GM21723 (cell line): Measurements from ENCODE around the gene LMF2.
A peak's percentile ranks its signal among the peaks of the same experiment; 100 is the strongest.
"Not testable (repeated sequence)": the region's sequence is repeated elsewhere in the genome, so short reads cannot be mapped to it uniquely, and the experiment has no call there.

Experiments used
- ATAC-seq: cut with Tn5 transposase; IDR thresholded peaks from one replicate; pipeline ENCODE4 v1.9.1; 2021; ENCODE audit warnings: mild to moderate bottlenecking, moderate library complexity; ENCODE audit not compliant: unreplicated experiment

Gene LMF2, protein sequence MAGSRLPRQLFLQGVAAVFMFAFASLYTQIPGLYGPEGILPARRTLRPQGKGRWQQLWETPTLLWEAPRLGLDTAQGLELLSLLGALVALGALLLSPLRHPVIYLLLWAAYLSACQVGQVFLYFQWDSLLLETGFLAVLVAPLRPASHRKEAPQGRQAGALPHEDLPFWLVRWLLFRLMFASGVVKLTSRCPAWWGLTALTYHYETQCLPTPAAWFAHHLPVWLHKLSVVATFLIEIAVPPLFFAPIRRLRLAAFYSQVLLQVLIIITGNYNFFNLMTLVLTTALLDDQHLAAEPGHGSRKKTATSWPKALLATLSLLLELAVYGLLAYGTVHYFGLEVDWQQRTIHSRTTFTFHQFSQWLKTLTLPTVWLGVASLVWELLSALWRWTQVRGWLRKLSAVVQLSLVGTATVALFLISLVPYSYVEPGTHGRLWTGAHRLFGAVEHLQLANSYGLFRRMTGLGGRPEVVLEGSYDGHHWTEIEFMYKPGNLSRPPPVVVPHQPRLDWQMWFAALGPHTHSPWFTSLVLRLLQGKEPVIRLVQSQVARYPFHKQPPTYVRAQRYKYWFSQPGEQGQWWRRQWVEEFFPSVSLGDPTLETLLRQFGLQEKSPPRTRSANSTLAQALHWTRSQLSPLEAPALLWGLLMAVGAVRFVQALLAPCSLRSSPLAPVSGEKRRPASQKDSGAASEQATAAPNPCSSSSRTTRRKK

DNA sequence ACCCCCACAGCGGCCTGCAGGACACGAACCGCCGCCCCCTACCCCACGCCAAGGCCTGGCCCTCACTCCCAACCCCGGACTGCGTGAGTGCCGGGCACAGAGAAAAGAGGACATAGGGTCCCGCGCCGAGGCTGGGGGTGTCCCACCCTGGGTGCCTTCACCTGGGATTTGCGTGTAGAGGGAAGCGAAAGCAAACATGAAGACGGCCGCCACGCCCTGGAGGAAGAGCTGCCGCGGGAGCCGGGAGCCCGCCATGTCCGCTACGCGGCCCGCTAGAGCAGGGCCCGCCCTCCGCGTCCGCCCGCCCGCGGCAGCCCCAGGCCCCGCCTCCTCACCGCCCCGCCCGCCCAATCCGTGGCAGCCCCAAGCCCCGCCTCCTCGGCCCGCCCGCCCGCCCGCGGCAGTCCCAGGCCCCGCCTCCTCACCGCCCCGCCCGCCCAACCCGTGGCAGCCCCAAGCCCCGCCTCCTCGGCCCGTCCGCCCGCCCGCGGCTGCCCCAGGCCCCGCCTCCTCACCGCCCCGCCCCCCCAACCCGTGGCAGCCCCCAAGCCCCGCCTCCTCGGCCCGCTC lies at the start of gene LMF2:
Gene LMF2 (minus strand): TSS at position 282 of the 570 bp plus-strand sequence. CDS start 27 bp downstream, at position 255.
- ATAC-seq, result peak; percentile 43

DNA sequence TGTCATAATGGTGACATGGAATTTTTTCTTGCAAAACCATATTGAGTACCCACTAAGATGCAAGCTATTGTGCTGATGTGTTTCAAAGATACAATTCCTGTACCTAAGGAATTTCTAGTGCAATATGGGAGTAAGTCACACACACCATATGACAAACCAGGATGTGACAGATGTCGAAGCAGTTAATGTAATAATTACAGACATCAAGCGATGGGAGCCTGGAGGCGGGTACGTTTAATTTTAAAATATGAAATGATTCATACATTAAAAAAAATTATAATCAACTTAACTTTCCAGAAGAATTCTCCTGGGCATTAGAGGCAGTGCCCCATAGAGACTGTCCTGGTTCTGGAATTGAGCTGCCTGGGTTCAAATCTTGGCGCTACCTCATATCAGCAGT lies 49.2 kb upstream of the LMF2 start:
- no peak for ATAC-seq

DNA sequence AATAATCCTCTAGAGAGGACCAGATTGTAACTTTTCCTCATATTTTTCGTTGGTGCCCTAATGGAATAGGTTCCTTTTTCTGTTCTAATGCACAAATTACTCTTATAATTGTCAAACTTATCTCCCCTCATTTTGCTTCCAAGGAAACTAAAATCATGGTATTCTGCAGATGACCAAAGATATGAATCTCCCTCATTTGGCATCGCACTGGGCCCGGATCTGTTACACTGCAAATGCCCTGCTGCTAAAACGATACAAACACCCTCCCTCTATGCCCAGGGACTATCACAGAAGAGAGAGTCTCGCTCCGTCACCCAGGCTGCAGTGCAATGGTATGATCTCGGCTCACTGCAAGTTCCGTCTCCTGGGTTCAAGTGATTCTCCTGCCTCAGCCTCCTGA lies 45.8 kb upstream of the LMF2 start:
- no peak for ATAC-seq

DNA sequence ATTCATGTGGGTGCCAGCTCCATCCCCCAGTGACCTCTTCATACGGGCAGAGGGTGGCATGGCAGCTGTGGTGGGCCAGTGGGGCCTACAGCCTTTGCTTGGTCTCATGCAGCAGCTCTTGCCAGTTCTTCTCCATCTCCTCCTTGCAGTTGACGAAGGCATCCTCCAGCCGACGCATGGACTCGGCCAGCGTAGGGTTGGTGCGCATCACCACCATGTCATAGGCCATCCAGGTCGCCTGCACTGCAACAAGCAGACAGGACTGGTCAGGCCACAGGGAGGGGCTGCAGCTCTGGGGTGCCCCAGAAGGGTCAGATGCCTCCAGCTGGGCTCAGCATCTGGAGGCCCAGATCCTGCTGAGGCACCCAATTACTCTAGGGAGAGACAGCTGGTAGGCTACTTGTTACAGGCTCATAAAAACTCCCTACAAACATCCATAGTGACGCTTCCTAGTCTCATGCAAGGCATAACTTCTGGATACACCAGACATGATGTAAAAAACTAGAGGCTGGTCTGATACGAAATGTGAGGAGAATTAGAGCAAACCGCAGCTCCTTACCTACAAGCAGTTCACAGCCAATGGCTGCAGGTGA lies 43.8 kb upstream of the LMF2 start:
- ATAC-seq, result no peak

DNA sequence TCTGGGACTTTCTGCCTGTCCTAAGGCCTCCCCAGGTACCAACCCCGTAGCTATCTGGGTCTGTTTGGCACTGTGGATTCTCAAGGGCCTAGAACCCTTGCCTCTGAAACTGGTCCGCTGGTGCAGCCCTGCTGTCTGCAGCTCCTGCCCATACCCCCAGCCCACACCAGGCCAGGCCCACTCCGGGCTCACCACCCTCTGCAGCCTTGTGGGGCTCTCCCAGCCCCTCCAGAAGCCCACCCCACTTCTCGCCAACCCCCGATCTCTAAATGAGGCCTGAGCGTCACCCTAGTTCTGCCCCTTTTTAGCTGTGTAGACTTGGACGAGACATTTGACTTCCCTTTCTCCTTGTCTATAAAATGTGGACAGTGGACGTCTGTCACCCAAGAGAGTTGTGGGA lies 42.9 kb upstream of the LMF2 start:
- no peak for ATAC-seq

DNA sequence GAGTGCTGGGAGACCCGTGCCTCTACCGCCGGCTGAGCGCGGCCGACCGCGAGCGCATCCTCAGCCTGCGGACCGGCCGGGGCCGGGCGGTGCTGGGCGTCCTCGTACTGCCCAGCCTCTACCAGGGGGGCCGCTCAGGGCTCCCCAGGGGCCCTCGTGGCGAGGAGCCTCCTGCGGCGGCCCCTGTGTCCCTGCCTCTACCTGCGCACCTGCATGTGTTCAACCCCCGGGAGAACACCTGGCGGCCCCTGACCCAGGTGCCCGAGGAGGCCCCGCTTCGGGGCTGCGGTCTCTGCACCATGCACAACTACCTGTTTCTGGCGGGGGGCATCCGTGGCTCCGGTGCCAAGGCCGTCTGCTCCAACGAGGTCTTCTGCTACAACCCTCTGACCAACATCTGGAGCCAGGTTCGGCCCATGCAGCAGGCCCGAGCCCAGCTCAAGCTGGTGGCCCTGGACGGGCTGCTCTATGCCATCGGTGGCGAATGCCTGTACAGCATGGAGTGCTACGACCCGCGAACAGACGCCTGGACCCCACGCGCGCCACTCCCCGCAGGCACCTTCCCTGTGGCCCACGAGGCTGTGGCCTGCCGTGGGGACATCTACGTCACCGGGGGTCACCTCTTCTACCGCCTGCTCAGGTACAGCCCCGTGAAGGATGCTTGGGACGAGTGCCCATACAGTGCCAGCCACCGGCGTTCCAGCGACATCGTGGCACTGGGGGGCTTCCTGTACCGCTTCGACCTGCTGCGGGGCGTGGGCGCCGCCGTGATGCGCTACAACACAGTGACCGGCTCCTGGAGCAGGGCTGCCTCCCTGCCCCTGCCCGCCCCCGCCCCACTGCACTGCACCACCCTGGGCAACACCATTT lies 41.7 kb upstream of the LMF2 start:
- ATAC-seq, result no peak

DNA sequence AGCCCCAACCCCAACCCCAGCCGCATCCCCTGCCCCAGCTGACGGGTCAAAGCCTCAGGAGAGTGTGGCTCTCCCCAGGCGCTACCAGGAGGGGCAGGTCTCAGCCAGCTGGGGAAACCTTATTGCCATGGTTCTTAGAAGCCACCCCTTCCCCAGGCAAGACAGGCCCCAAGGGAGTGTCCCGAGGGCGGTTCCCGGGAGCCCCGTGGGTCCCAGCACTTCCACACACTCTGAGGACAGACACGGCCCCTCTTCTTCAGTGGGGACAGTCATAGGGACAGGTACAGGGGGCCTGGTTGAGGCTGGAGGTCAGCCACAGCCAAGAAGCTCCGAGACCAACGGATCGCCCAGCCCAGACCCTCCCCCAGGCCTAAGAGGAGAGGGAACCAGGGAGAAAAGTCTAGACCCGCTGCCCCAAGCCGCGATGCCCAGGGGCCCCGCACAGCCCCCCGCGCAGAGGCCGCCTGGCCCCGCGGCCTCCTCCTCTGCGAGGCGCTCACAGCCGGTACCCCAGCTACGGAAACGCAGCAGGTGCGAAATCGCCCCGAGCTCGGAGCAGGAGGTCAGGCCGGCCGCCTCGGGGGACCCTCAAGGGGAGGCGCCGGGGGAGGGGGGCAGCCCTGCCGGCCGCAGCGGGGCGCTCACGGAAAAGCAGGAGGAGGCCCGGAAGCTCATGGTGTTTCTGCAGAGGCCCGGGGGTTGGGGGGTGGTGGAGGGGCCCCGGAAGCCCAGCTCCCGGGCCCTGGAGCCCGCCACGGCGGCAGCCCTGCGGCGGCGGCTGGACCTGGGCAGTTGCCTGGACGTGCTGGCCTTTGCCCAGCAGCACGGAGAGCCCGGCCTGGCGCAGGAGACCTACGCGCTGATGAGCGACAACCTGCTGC lies 40.8 kb upstream of the LMF2 start:
- ATAC-seq, result no peak

DNA sequence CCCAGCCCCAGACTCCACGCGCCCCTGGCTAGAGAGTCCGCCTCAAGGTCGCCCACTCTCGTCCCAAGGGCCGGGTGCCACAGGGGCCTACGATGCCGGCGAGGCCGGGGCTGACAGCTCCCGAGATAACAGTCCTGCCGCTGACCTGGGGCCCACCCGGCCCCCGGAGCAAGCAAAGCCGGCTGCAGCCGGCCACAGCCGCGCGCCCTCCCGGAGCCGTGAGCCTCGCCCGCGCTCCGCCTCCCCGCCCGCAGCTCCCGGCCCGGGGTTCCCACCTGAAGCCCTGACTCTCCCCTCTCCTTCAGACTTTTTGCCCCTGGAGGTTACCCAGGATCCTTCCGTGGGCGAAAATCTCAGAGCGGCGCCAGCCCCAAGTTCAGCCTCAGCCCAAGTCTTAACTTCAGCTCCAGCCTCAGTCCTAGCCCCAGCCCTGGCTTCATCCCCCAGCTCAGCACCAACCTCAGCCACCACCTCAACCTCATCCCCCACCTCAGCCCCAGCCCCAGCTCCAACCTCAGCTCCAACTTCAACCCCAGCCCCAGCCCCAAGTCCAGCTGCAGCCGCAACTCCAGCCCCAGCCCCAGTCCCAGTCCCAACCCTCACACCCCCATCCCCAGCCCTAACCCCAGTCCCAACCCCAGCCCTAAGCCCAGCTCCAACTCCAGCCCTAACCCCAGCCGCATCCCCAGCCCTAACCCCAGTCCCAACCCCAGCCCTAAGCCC lies 39.9 kb upstream of the LMF2 start:
- ATAC-seq, result no peak

DNA sequence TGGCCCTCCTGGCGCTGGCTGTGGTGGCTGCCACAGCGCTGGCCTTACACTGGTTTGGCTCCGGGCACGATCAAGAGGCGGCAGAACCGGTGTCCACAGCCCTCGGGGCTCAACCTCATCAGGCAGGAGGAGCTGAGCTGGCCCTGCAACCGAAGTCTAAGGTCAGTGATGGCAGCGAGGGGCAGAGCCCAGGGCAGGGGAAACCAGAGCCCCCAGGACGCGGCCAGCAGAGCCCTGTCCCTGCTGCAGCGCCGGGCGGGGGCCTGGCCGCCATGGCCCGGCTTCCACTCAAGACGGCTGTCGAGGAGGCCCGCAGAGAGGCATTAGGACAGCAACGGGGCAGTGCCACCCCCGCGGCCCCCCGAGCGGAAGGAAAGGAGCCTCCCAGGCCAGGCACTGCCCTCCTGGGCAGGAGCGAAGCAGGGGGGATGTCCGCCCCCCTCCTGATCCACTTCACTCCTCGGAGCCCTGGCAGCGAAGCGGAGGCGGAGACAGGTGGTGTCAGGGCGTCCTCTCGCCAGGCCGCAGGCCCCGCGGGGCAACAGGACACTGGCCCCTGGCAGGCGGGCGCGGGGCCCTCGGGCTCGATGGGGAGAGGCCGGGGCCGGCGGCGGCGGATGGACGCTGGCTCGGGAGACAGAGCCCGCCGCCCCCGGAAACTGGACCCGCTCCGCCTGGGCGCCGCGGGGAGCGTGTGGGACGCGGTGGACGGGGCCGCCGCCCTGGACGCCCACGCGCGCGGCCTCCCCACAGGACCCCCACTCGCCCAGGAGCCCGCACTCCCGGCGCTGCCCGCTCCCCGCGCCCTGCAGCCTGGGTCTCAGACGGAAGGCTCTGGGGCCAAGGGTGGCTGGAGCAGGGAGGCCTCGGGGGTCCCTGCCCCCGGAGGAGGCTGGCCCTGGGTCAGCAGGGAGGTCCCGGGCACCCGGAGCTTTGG lies 39.1 kb upstream of the LMF2 start:
- ATAC-seq, result no peak

DNA sequence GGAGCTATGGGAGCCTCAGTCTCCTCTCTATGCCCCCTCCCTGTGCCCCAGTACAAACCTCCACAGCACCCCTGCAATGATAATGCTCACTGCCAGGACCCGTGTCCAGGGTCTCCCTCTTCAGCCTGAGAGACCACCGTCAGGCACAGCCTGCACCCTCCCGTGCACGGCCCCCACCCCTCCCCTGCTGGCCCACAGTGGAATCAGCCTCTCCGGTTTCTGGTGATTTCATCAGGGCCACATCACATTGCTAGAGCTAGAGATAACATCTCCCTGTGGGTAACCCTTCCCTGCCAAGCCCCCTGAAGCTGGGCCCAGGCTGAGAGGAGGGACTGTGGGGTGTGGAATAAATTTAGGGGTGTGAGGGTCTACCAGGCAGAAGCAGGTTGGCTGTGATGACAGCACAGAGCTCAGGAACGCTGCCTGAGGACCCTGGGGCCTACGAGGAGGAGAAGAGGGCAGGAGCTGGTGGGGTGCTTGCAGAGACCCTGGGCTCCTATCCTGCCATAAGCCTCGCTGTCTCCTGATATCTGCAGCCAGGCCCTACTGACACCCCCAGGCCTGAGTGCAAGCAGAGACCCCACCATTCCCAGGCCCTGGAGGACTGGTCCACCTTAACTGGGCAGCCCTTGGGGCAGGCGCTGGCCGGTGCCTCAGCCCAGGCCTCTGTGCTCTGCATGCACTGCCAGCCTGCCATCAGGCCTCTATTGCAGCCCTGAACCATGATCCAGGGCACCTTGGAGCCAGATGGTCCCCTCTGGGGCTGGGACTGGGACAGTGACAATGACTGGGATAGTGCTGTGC lies 38.2 kb upstream of the LMF2 start, which contains the start of gene KLHDC7B:
Gene KLHDC7B (plus strand): TSS at position 378 of the 804 bp plus-strand sequence. CDS start 345 bp downstream, at position 723.
- no peak for ATAC-seq

DNA sequence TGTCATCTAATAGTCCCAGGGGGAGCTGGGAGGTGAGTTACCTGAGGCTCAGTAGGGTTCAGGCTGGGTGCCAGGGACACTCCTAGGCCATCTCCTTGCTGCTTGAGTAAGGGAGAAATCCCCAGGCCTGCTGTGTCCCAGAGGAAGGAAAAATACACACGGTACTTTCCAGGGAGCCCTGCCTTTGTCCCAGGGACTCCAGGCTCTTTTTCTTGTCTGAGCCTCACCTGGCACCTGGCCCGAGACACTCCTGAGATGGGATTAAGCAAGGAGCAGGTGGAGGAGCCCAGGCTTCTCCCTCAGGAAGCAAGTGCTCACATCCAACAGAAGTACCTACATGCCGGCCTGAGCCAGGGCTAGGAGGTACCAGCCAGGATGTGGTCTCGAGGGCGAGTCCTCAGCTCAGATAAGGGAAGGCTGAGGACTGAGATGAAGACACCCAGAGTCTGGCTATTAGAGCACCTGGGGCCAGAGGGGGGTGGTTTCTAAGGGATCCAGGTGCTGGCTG lies 37.3 kb upstream of the LMF2 start:
- no peak for ATAC-seq

DNA sequence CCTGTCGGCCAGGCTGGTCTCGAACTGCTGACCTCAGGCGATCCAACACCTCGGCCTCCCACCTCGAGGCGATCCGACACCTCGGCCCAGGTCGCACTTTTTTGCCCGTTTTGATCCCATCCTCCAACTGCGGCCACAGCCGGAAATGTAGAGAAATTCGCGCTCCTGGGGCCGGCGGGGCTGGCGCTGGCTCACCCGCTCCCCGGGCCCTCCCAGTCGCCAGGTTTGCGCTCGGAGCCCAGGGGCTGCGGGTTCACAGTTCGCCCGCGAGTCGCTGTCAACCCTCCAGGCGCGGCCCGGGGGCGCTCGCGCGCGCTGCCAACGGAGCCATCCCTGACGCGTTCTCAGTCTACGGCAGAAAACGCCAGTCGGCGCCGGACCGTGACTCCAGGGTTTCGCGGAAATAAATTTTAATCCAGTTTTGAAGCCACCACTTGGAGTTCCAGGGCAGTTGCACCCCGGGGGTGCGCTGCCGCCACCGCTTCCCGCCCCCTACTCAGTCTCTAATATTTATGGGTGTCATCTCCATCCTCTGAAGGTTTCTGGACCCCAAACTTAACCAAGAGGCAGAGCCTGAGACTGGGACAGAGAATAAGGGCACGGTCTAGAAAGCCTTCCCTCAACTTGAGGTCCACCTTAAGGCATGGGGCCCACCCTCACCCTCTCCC lies 36.7 kb upstream of the LMF2 start:
- ATAC-seq, result peak; percentile 32

DNA sequence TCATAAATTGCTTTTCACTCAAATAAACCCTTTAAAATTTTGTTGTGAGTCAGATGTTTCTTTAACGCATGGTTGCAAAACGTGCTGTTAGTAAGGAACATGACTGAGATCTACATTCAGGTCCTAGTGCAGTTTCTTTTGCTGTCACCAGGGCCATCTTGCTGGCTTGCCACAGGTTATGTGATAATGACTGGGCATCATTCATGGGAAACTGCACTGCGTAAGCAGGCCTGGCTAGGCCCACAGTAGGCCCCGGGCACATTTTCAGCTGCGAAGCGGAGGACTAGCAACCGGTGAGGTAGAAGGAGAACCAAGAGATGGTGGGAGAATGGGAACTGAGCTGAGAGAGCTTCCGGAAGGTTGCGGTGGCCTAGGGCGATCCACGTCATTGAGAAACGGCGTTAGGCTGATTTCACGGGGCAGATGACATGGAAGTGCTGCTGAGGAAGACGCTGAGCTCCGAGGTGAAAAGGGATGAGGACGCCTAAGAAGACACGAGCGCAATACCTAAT lies 35.0 kb upstream of the LMF2 start:
- no peak for ATAC-seq

DNA sequence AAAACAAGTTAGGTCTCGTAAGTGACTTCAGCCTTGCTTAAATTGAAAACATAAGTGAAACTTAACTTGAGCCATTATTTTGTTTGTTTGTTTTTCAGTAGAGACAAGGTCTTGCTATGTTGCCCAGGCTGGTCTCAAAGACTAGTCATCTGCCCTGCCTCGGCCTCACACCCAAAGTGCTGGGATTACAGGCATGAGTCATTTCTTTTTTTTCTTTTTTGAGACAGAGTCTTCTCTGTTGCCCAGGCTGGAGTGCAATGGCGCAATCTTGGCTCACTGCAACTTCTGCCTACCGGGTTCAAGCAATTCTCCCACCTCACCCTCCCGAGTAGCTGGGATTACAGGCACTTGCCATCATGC lies 34.1 kb upstream of the LMF2 start:
- ATAC-seq, result not testable (repeated sequence)

DNA sequence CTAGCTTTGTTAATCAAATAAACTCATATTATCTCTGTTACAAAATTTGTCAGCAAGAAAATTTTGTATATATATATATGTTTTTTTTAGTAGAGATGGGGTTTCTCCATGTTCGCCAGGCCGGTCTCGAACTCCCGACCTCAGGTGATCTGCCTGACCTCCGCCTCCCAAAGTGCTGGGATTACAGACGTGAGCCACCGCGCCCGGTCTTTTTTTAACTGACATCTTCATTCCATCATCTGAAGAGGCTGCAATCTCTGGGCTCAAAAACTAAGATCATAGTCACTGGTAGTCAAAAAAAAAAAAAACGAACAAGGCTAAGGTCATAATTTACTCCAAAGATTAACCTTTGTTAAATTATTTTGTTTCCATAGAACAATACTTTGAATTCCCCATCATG lies 32.9 kb upstream of the LMF2 start:
- no peak for ATAC-seq

DNA sequence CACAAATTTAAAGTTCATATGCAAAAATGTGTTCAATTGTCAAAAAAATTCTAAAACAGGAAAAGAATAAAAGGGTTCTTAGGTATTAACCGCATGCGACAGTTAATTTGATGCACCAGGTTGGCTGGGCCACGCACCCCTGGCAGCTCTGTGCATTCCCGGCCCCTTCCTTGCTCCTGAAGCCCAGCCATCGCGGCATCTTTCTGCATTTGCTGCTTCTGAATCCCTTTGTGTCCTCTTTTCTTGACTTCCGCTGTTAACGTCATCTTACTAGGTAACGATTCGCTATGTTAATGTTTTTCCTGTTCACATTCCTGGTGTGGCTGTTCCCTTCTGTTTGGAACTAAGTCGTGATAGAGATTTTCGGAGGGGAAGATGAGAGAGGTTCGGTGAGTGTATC lies 30.3 kb upstream of the LMF2 start:
- no peak for ATAC-seq
